HL-60 (cell line): ENCODE results near the gene ZNF609.

Source experiments
- SPI1 ChIP-seq: IDR thresholded peaks from 2 replicates; pipeline ENCODE4 v1.6.1; 2012; ENCODE audit warnings: low read depth, mild to moderate bottlenecking, borderline replicate concordance
- TF ChIP-seq, protein P1 (sequence below): IDR thresholded peaks from one replicate; pipeline ENCODE4 v1.5.1; 2011; ENCODE audit warnings: low read length, control low read depth, inconsistent platforms; ENCODE audit not compliant: insufficient read depth
- TF ChIP-seq, protein P2 (sequence below): IDR thresholded peaks from 2 replicates; pipeline ENCODE4 v1.6.1; 2012; ENCODE audit warnings: low read depth; ENCODE audit not compliant: insufficient replicate concordance

DNA sequence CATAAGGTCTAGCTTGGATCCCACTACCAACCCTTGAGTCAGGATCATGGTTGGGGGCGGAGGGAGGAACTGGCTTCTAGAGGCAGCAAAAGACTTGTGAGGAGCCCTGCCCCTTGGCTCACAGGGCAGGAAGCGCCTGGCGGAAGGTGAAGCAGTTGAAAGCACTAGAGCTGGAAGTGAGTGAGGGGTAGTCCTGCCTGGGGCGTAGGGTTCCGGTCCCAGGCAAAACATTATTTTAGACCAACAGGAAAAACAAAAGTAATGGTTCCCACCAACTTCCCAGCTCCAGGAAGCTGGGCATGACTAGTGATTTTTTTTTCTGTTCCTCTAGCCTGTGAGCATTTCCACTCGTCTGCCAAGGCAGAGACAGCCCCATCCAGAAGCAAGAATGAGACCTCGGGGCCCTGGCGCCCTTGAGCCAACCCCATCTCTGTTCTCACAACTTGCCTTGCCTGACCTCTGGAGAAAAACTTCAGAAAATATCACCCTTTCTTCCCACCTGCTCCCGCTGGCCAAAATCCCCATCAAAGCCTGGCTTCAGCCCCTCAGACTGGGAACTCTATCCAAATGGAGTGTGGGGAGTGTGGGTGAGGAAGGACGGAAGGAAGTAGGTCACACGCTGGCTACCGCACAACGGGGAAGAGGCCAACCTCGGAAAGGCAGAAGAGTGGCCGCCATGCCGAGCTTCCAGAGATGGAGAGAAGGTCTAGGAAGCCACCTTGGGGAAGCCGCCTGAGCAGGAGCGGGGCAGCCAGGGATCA is 257.5 kb downstream of the ZNF609 start:
- TF ChIP-seq, protein P1, sequence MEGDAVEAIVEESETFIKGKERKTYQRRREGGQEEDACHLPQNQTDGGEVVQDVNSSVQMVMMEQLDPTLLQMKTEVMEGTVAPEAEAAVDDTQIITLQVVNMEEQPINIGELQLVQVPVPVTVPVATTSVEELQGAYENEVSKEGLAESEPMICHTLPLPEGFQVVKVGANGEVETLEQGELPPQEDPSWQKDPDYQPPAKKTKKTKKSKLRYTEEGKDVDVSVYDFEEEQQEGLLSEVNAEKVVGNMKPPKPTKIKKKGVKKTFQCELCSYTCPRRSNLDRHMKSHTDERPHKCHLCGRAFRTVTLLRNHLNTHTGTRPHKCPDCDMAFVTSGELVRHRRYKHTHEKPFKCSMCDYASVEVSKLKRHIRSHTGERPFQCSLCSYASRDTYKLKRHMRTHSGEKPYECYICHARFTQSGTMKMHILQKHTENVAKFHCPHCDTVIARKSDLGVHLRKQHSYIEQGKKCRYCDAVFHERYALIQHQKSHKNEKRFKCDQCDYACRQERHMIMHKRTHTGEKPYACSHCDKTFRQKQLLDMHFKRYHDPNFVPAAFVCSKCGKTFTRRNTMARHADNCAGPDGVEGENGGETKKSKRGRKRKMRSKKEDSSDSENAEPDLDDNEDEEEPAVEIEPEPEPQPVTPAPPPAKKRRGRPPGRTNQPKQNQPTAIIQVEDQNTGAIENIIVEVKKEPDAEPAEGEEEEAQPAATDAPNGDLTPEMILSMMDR, result no peak
- no peak for TF ChIP-seq SPI1
- TF ChIP-seq, protein P2, sequence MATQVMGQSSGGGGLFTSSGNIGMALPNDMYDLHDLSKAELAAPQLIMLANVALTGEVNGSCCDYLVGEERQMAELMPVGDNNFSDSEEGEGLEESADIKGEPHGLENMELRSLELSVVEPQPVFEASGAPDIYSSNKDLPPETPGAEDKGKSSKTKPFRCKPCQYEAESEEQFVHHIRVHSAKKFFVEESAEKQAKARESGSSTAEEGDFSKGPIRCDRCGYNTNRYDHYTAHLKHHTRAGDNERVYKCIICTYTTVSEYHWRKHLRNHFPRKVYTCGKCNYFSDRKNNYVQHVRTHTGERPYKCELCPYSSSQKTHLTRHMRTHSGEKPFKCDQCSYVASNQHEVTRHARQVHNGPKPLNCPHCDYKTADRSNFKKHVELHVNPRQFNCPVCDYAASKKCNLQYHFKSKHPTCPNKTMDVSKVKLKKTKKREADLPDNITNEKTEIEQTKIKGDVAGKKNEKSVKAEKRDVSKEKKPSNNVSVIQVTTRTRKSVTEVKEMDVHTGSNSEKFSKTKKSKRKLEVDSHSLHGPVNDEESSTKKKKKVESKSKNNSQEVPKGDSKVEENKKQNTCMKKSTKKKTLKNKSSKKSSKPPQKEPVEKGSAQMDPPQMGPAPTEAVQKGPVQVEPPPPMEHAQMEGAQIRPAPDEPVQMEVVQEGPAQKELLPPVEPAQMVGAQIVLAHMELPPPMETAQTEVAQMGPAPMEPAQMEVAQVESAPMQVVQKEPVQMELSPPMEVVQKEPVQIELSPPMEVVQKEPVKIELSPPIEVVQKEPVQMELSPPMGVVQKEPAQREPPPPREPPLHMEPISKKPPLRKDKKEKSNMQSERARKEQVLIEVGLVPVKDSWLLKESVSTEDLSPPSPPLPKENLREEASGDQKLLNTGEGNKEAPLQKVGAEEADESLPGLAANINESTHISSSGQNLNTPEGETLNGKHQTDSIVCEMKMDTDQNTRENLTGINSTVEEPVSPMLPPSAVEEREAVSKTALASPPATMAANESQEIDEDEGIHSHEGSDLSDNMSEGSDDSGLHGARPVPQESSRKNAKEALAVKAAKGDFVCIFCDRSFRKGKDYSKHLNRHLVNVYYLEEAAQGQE, result no peak
